Left cardiac atrium (tissue), 4 donors: Measurements from ENCODE around the gene GATAD2B. TPM values are rescaled to one million over a fixed set of nuclear protein-coding genes. Genes with fewer than 3 reads are reported as not detected.
"Not testable (repeated sequence)": the region's sequence is repeated elsewhere in the genome, so short reads cannot be mapped to it uniquely, and the experiment has no call there.

Source experiments
- ATAC-seq, 2 donors: fragments of 200-7000 bp; cut with Tn5 transposase; one replicate each; pipeline ENCODE4 v1.9.1; 2020; ENCODE audit warnings: mild to moderate bottlenecking in 2 of 2, moderate library complexity in 2 of 2
- DNase-seq: peaks from one replicate; pipeline ENCODE4 v3.0.0-alpha.2; 2020
- intact Hi-C, 2 donors: fragments of 100-400 bp; cut with DNase I; formaldehyde crosslinking; loops; one replicate each; pipeline versions ENCODE4 v1.14.1 to v1.15.1; 2022 to 2023
- total RNA-seq, 2 donors: library from RNA; stranded (reverse); fragmentation: NEBNext Ultra II Directional; extraction: Animal tissue kit (Norgen Biotek cat#: 25700); gene quantifications; one replicate each; pipeline ENCODE4 v1.2.1, GENCODE V29; 2021
- donor health status: DM: no; HTN: yes; CAD: no.
- donor health status: DM: no; HTN: yes; CAD: no; lungs with severe emphysema.
- donor health status: DM: yes; HTN: yes; CAD: no.
- donor health status: Dilated cardiomyopathy.

The GATAD2B gene
- total RNA-seq, 2 donors from 2014 or later: 29.0 to 39.5 TPM

DNA sequence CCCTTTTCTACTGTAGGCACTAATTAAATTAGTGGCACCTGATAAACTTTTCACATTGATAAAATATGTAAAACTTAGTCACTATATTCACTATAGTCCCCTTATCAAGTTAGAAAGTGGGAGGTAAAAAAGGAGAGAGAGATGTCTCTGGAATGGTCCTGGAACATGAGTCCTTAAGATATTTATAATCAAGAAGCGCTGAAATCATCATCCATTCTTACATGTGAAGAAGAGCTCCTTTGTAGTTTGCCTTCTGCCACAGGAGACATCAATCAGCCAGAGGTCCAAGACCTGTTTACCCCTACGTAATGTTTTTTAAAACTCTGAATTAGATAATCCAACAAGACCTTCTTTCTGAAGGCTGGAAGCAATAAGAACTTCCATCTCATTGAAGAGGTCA, 65.3 kb downstream of the GATAD2B start:
- intact Hi-C loops: no loop called here
- ATAC-seq: no peak
- DNase-seq: no peak

DNA sequence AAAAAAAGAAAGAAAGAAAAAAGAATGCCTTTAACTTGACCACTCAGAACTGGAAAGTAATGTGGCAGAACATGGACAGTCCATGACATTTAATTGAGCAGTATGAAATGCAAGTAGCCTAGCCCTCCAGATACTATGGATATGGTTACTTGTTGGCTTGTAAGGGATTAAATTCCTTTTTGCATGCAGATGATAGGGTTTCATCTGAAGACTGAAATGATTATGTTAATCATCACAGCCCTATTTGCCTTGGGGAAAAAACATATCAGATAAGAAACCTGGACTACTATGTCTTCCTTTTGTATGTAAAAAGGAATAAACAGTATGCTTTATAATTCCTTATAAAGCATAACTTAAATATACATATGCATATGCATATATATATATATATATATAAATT, 66.0 kb downstream of the GATAD2B start:
- ATAC-seq: no peak
- intact Hi-C loops: no loop called here
- DNase-seq: no peak

DNA sequence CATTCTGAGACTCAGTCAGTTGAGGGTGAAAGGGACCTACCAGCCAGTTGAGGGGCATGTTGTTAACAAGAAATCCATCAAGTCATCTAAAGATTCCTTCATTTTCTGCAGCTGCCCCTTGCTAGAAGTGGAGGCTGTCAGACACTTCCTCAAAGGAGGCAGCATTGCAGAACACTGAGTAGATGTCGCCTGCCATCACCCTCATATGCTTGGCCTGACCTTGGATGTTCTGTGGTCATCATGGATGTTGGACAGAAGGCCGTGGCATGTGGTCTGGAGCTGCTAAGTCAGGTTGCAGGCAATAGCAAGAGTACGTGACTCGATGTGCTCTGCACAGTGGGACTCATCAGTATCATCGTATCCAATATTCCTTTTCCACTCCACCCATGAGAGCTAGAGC, 70.6 kb downstream of the GATAD2B start:
- intact Hi-C loops: no loop called here
- ATAC-seq (no peak), DNase-seq (no peak)

- no peak for DNase-seq
These were observed 73.1 kb downstream of the GATAD2B start for GRCh38 chr1:153849487-153850185.

GRCh38 chr1:153848805-153849204, 74.0 kb downstream of the GATAD2B start:
- no peak for ATAC-seq
- intact Hi-C loops: no loop called here
- DNase-seq: no peak

More at GRCh38 chr1:153849487-153850185, 73.1 kb downstream of the GATAD2B start:
- no peak for ATAC-seq
- intact Hi-C loops: no loop called here

GRCh38 chr1:153845158-153845557, 77.6 kb downstream of the GATAD2B start:
- DNase-seq (no peak), ATAC-seq (no peak)
- intact Hi-C loops: no loop called here

GRCh38 chr1:153844349-153844748, 78.4 kb downstream of the GATAD2B start:
- intact Hi-C loops, ATAC-seq, DNase-seq: not testable (repeated sequence)

GRCh38 chr1:153842006-153842471, 80.7 kb downstream of the GATAD2B start:
- intact Hi-C loops: no loop called here
- peak in 1 of 2 donors; percentile 21 for ATAC-seq
- no peak for DNase-seq

DNA sequence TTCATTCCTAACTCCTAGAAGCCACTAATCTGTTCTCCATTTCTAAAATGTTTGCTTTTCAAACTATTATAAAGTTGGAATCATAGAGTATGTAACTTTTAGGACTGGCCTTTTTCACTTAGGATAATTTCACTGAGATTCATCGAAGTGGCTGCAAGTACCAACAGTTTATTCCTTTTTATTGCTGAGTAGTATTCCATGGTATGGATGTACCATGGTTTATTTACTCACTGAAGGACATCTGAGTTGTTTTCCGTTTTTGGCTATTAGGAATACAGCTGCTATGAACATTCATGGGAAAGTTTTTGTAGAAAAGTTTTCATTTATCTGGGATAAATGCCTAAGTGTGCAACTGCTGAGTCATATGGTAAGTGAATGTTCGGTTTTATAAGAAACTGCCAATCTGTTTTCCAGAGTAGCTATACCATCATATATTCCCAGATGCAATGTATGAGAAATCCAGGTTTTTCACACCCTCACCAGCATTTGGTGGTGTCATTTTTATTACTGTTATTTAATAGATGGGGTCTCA, 81.2 kb downstream of the GATAD2B start:
- no peak for ATAC-seq
- intact Hi-C loops: no loop called here
- DNase-seq: no peak

DNA sequence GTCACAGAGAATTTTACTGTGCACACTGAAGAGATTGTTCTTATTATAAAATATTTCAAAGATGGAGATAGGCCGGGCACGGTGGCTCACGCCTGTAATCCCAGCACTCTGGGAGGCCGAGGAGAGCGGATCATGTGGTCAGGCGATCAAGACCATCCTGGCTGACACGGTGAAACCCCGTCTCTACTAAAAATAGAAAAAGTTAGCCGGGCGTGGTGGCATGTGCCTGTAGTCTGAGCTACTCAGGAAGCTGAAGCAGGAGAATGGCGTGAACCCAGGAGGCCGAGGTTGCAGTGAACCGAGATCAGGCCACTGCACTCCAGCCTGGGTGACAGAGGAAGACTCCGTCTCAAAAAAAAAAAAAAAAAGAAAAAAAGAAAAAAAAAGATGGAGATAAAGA, 82.0 kb downstream of the GATAD2B start:
- intact Hi-C loops, DNase-seq, ATAC-seq: not testable (repeated sequence)

DNA sequence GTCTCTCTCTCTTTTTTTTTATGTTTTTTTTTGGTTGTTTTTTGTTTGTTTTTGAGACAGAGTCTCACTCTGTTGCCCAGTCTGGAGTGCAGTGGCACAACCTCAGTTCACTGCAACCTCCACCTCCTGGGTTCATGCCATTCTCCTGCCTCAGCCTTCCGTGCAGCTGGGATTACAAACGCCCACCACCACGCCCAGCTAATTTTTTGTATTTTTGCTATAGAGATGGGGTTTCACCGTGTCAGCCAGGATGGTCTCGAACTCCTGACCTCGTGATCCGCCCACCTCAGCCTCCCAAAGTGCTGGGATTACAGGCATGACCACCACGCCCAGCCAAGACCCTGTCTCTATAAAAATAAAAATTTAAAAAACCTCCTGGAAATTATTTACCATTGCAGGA, 88.8 kb downstream of the GATAD2B start:
- DNase-seq, ATAC-seq, intact Hi-C loops: not testable (repeated sequence)

GRCh38 chr1:153833171-153833570, 89.6 kb downstream of the GATAD2B start:
- ATAC-seq (no peak), DNase-seq (no peak)
- intact Hi-C loops: no loop called here

DNA sequence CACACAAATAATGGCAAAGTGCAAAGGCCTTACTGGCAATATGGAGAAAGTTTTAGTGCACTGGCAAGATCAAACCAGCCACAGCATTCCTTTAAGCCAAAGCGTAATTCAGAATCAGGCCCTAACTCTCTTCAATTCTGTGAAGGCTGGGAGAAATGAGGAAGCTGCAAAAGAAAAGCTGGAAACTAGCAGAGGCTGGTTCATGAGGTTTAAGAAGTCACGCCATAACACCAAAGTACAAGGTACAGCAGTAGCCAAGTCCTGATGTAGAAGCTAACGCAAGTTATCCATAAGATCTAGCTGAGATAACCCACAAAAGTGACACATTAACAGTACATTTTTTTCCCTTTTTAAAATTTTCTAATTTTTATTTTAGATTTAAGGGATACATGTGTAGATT, 90.5 kb downstream of the GATAD2B start:
- ATAC-seq: no peak
- intact Hi-C loops: no loop called here

DNA sequence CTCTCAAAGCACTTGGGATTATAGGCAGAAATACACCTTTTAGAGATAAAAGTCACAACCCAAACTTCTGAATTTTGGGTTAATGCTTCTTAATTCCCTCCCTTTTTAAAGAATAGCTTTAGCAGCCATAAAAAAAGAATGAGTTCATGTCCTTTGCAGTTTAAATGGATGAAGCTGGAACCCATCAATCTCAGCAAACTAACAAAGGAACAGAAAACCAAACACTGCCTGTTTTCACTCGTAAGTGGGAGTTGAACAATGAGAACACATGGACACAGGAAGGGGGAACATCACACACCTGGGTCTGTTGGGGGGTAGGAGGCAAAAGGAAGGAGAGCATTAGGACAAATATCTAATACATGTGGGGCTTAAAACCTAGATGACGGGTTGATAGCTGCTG, 91.7 kb downstream of the GATAD2B start:
- intact Hi-C loops: no loop called here
- DNase-seq (no peak), ATAC-seq (no peak)

More for the DNA sequence above, 90.5 kb downstream of the GATAD2B start:
- DNase-seq: no peak

DNA sequence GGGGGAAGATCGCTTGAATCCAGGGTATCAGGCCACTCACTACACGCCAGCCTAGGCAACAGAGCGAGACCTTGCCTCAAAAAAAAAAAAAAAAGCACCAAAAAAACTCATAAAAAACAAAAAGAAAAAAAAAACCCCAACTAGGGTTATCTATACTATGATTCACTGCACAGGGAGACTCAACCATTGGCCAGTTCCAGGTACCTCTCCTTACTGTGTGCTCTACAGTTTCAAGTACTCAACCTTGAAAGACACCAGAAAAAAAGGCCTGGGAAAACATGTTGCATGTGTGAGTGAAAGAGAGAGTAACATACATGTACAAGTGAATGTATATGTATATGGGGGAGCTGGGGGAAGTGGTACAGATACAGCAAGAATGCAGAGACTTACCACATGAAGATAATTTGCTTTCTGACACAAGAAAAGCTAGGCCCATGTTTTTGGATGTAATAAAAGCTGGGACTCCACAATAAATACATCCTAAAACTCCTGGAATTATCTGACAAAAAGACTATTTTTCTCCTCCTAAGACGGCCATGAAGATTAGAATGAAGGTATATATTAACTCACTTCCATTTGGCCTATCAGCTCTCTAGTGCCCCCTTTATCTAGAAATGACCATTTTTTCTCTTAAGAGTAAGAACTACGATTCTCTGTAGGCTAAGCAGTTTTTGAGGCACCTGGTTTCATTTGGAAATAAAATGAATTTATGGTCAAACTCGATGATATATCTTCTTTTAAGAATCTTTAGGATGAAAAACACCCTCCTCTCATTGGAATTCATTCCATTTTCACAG, 95.4 kb downstream of the GATAD2B start:
- DNase-seq (no peak), ATAC-seq (no peak)
- intact Hi-C loops: loop anchor here in 1 of 2 donors (10.0 kb wide), 1 partner anchor 57 kb away; no protein-coding TSS in a partner anchor

- no peak for ATAC-seq
- DNase-seq: no peak
- intact Hi-C loops: loop anchor here in 1 of 2 donors (5.0 kb wide), 1 partner anchor 158 kb away; the partner anchor contains the start of gene JTB
These were observed 103.9 kb downstream of the GATAD2B start for GRCh38 chr1:153818876-153819275.

DNA sequence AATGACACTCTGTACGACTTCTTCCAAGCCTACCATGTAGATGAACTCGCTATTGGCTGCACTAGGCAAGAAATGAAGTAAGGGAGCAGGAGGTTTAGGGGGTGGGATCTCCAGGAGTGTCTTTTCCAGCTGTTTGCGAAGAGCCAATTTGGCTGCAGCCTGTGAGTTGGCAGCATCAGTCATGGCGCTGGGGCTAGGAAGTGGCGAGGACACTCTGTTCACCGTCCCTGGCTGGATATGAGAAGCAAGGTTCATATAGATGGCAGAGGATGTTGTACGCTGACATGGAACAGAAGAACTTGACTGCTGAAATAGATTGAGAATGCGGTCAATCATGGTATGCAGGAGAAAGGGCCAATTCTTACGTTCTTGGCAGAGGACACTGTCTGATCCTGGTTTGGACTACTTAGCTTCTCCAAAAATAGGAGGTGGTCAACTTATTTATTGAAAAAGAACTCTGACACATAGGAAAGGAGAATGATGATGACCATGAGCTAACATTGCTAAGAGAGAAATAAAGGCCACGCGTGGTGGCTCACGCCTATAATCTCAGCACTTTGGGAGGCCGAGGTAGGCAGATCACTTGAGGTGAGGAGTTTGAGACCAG, 106.4 kb downstream of the GATAD2B start:
- ATAC-seq: peak; percentile 34 to 45
- no peak for DNase-seq
- intact Hi-C loops: loop anchor here in 1 of 2 donors (5.0 kb wide), 1 partner anchor 161 kb away; the partner anchor contains the start of gene JTB

- DNase-seq (no peak), ATAC-seq (no peak)
- intact Hi-C loops: no loop called here
These were observed 116.7 kb downstream of the GATAD2B start for GRCh38 chr1:153805886-153806719.
